ENCODE data around the gene CBX3.
A peak's percentile ranks its signal among the peaks of the same experiment; 100 is the strongest.
"Not testable (repeated sequence)": the region's sequence is repeated elsewhere in the genome, so short reads cannot be mapped to it uniquely, and the experiment has no call there.

The CBX3 gene

GRCh38 chr7:26157520-26158105 lies 43.9 kb upstream of the CBX3 start:
- Histone ChIP-seq H4K20me1 (ENCODE audit: insufficient read depth, low read length) (peaks cover 11% of the 10 kb centered on the region; the same call in 1 of the 2 replicates), H2AFZ (ENCODE audit: low read depth, low read length) (no peak overlapping the region), H3K9ac (ENCODE audit: low read length) (peak overlapping the region; percentile 77; the same call in 1 of the 2 replicates), H3K4me3 (ENCODE audit: low read length) (peak overlapping the region; percentile 68; the same call in 1 of the 2 replicates), H3K4me1 (ENCODE audit: low read length) (peaks cover 57% of the 10 kb centered on the region), H3K36me3 (replicated peaks; ENCODE audit: low read depth, low read length) (peaks cover 11% of the 10 kb centered on the region), H3K9me3 (ENCODE audit: insufficient read depth, low read length) (no peaks in the 10 kb centered on the region), H3K4me2 (ENCODE audit: low read length) (peak overlapping the region; percentile 93), H3K27ac (ENCODE audit: low read length) (peak overlapping the region; percentile 99), H3K27me3 (ENCODE audit: low read depth, low read length) (no peaks in the 10 kb centered on the region), H3K79me2 (ENCODE audit: low read length) (peaks cover 98% of the 10 kb centered on the region)
- no peak for TF ChIP-seq EZH2phosphoT487 (IDR thresholded peaks at IDR 0.05; ENCODE audit: low read depth)
- TF ChIP-seq CTCF (IDR thresholded peaks at IDR 0.05; ENCODE audit: low read depth, low read length) = no peak

DNA sequence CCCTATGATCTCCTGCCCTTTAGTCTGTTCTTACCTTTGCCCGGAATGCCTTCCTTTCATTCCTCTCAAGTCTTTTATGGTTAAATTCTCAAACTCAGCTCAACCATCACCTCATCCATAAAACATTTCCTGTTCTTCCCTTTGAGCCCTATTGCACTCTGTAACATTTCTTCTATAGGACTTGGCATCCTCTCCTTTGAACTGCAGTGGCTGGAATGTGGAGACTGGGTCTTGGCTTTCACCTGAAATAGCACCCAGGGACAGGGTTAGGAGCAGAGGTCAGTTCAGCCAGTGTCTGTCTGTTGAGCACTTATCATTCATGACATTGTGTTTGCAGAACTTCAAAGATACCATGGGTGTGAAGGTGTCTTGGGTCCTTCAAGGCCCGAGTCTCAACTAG lies 42.3 kb upstream of the CBX3 start:
- no peaks in the 10 kb centered on the region for H3K9me3 ChIP-seq (ENCODE audit: insufficient read depth, low read length)
- peaks cover 11% of the 10 kb centered on the region for H3K36me3 ChIP-seq (replicated peaks; ENCODE audit: low read depth, low read length)
- TF ChIP-seq CTCF (IDR thresholded peaks at IDR 0.05; ENCODE audit: low read depth, low read length) (no peak), EZH2phosphoT487 (IDR thresholded peaks at IDR 0.05; ENCODE audit: low read depth) (no peak)
- H3K79me2 ChIP-seq (ENCODE audit: low read length) = peaks cover 90% of the 10 kb centered on the region
- no peak overlapping the region for H3K27ac ChIP-seq (ENCODE audit: low read length)
- H2AFZ ChIP-seq (ENCODE audit: low read depth, low read length) = no peak overlapping the region
- H3K4me2 ChIP-seq (ENCODE audit: low read length) = peak overlapping the region; percentile 5; the same call in 1 of the 2 replicates
- peaks cover 54% of the 10 kb centered on the region for H3K4me1 ChIP-seq (ENCODE audit: low read length)
- no peak overlapping the region for H3K9ac ChIP-seq (ENCODE audit: low read length)
- H4K20me1 ChIP-seq (ENCODE audit: insufficient read depth, low read length) = peaks cover 11% of the 10 kb centered on the region; the same call in 1 of the 2 replicates
- no peak overlapping the region for H3K4me3 ChIP-seq (ENCODE audit: low read length)
- H3K27me3 ChIP-seq (ENCODE audit: low read depth, low read length) = no peaks in the 10 kb centered on the region

DNA sequence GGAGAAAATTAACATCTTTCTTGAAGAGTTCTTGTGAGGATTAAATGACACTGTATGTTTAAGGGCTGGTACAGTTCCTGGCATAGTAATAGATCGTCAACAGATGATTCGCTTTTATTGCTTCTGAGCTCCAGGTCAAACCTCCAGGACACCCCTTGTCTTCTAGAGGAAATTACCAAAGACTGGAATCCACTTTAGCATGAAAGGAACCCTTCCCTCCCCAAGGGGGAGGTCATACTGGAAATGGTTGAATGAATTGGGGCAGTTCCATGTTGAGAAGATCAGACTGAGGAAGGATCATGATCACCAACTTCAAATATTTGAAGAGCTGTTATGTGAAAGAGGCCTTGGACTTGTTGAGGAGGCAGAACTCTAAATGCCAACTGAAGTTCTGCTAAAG lies 40.6 kb upstream of the CBX3 start:
- H3K4me1 ChIP-seq (ENCODE audit: low read length) = peaks cover 41% of the 10 kb centered on the region
- TF ChIP-seq CTCF (IDR thresholded peaks at IDR 0.05; ENCODE audit: low read depth, low read length) = no peak
- TF ChIP-seq EZH2phosphoT487 (IDR thresholded peaks at IDR 0.05; ENCODE audit: low read depth) = no peak
- no peak overlapping the region for H3K4me2 ChIP-seq (ENCODE audit: low read length)
- H3K4me3 ChIP-seq (ENCODE audit: low read length) = no peak overlapping the region
- peaks cover 82% of the 10 kb centered on the region for H3K79me2 ChIP-seq (ENCODE audit: low read length)
- H4K20me1 ChIP-seq (ENCODE audit: insufficient read depth, low read length) = peaks cover 11% of the 10 kb centered on the region; the same call in 1 of the 2 replicates
- H3K9ac ChIP-seq (ENCODE audit: low read length) = no peak overlapping the region
- no peaks in the 10 kb centered on the region for H3K27me3 ChIP-seq (ENCODE audit: low read depth, low read length)
- no peak overlapping the region for H2AFZ ChIP-seq (ENCODE audit: low read depth, low read length)
- H3K36me3 ChIP-seq (replicated peaks; ENCODE audit: low read depth, low read length) = peaks cover 11% of the 10 kb centered on the region
- no peaks in the 10 kb centered on the region for H3K9me3 ChIP-seq (ENCODE audit: insufficient read depth, low read length)
- H3K27ac ChIP-seq (ENCODE audit: low read length) = no peak overlapping the region

- H4K20me1 ChIP-seq (ENCODE audit: insufficient read depth, low read length) = peaks cover 14% of the 10 kb centered on the region; the same call in 1 of the 2 replicates
- no peak overlapping the region for H3K4me3 ChIP-seq (ENCODE audit: low read length)
- no peak overlapping the region for H3K27ac ChIP-seq (ENCODE audit: low read length)
- peaks cover 41% of the 10 kb centered on the region for H3K4me1 ChIP-seq (ENCODE audit: low read length)
- no peak overlapping the region for H3K9ac ChIP-seq (ENCODE audit: low read length)
- no peaks in the 10 kb centered on the region for H3K27me3 ChIP-seq (ENCODE audit: low read depth, low read length)
- TF ChIP-seq EZH2phosphoT487 (IDR thresholded peaks at IDR 0.05; ENCODE audit: low read depth) (no peak), CTCF (IDR thresholded peaks at IDR 0.05; ENCODE audit: low read depth, low read length) (no peak)
- peaks cover 80% of the 10 kb centered on the region for H3K79me2 ChIP-seq (ENCODE audit: low read length)
- H3K9me3 ChIP-seq (ENCODE audit: insufficient read depth, low read length) = no peaks in the 10 kb centered on the region
- peaks cover 11% of the 10 kb centered on the region for H3K36me3 ChIP-seq (replicated peaks; ENCODE audit: low read depth, low read length)
- no peak overlapping the region for H2AFZ ChIP-seq (ENCODE audit: low read depth, low read length)
- no peak overlapping the region for H3K4me2 ChIP-seq (ENCODE audit: low read length)
These were observed 39.1 kb upstream of the CBX3 start for GRCh38 chr7:26162431-26162830.

- H3K79me2 ChIP-seq (ENCODE audit: low read length) = peaks cover 79% of the 10 kb centered on the region
- H4K20me1 ChIP-seq (ENCODE audit: insufficient read depth, low read length) = peaks cover 12% of the 10 kb centered on the region; the same call in 1 of the 2 replicates
These were observed 37.7 kb upstream of the CBX3 start for GRCh38 chr7:26163804-26164203.

More at GRCh38 chr7:26163804-26164203, 37.7 kb upstream of the CBX3 start:
- H3K4me1 ChIP-seq (ENCODE audit: low read length) = peaks cover 34% of the 10 kb centered on the region
- H3K9me3 ChIP-seq (ENCODE audit: insufficient read depth, low read length); H3K4me3 ChIP-seq (ENCODE audit: low read length); H2AFZ ChIP-seq (ENCODE audit: low read depth, low read length); H3K27me3 ChIP-seq (ENCODE audit: low read depth, low read length); H3K4me2 ChIP-seq (ENCODE audit: low read length); H3K27ac ChIP-seq (ENCODE audit: low read length); H3K9ac ChIP-seq (ENCODE audit: low read length); H3K36me3 ChIP-seq (replicated peaks; ENCODE audit: low read depth, low read length): not testable (repeated sequence)
